ENCODE data around the gene EPHA8. TPM values are rescaled to one million over a fixed set of nuclear protein-coding genes. Genes with fewer than 3 reads are reported as not detected.

Gene EPHA8
- total and polyA plus RNA-seq, 2 of the 4 experiments (the other 2 are of a cell fraction): not detected

GRCh38 chr1:22524481-22524880 is 38.8 kb upstream of the EPHA8 start:
- Histone ChIP-seq H2BK15ac (ENCODE audit: low read depth, low read length) (no peak overlapping the region), H3K27me3 (ENCODE audit: control insufficient read depth, insufficient read depth, low read length) (no peaks in the 10 kb centered on the region), H3K4me3 (ENCODE audit: insufficient read depth, low read depth, low read length) (no peak overlapping the region), H2BK5ac (ENCODE audit: low read depth, low read length, poor library complexity, severe bottlenecking) (no peak overlapping the region), H4K8ac (ENCODE audit: low read depth in 2 of 2, low read length in 2 of 2) (no peak overlapping the region), H3K4me1 (ENCODE audit: control insufficient read depth, insufficient read depth, low read length) (no peaks in the 10 kb centered on the region), H3K4me2 (ENCODE audit: low read depth, low read length) (no peak overlapping the region), H3K9me3 (ENCODE audit: control insufficient read depth, insufficient read depth, low read length) (no peaks in the 10 kb centered on the region), H3K56ac (ENCODE audit: extremely low read depth, insufficient read depth, low read length) (no peak overlapping the region), H3K9ac (ENCODE audit: low read depth, low read length) (no peak overlapping the region), H2BK20ac (ENCODE audit: low read depth, low read length) (no peak overlapping the region), H2AFZ (replicated peaks; ENCODE audit: low read length, poor library complexity) (no peak overlapping the region), H4K91ac (ENCODE audit: insufficient read depth, low read depth, low read length) (no peak overlapping the region), H4K5ac (ENCODE audit: low read depth, low read length) (no peak overlapping the region), H3K79me1 (ENCODE audit: low read depth in 1 of 2, low read length in 2 of 2) (no peaks in the 10 kb centered on the region), H3K4ac (ENCODE audit: low read depth, low read length) (no peak overlapping the region), H3K9me1 (ENCODE audit: insufficient read depth, low read length) (no peaks in the 10 kb centered on the region), H3K27ac (ENCODE audit: insufficient read depth, low read length) (no peak overlapping the region), H3K14ac (replicated peaks; ENCODE audit: low read depth, low read length) (no peak overlapping the region), H3K23ac (ENCODE audit: low read depth, low read length) (no peak overlapping the region), H3K18ac (ENCODE audit: low read depth, low read length) (no peak overlapping the region), H3K36me3 (ENCODE audit: control insufficient read depth, insufficient read depth, low read length) (peaks cover 50% of the 10 kb centered on the region), H2AK5ac (ENCODE audit: low read depth, low read length) (no peak overlapping the region), H2BK120ac (ENCODE audit: low read depth, low read length) (no peak overlapping the region), H4K20me1 (ENCODE audit: insufficient read depth, low read length) (no peaks in the 10 kb centered on the region), H2AK9ac (replicated peaks; ENCODE audit: low read depth, low read length, poor library complexity) (no peak overlapping the region)
- ATAC-seq (ENCODE audit: low read depth) (no peak), DNase-seq (no peak)
- in situ Hi-C loops (cut with MboI; ENCODE audit: low sequenced_read_pairs): no loop called here
- POLR2A ChIA-PET (ENCODE audit: unreplicated experiment): no interaction called here
- dilution Hi-C loops (cut with HindIII; ENCODE audit: low sequenced_read_pairs, unreplicated experiment): no loop called here
- intact Hi-C loops (cut with micrococcal nuclease): no loop called here
- BruUV-seq (replicated peaks): no TSS peak
- CTCF ChIA-PET: interaction anchor here (0.6 kb wide), 1 partner anchor 56 kb away, joined by 4 read pairs; no protein-coding TSS in a partner anchor
- TF ChIP-seq SMC3 (IDR thresholded peaks at IDR 0.05; ENCODE audit: low read depth, low read length) (no peak), RAD21 (IDR thresholded peaks at IDR 0.05; ENCODE audit: low read length) (no peak), MXI1 (IDR thresholded peaks at IDR 0.05; ENCODE audit: borderline replicate concordance, low read depth, low read length) (no peak)
- WGBS, 2 experiments (ENCODE audit: extremely low coverage in 2 of 2, insufficient read length in 1 of 2): no CpG with 5 or more reads among the region's 5 CpGs
